ENCODE measurements around the gene HK3.

The HK3 gene

DNA sequence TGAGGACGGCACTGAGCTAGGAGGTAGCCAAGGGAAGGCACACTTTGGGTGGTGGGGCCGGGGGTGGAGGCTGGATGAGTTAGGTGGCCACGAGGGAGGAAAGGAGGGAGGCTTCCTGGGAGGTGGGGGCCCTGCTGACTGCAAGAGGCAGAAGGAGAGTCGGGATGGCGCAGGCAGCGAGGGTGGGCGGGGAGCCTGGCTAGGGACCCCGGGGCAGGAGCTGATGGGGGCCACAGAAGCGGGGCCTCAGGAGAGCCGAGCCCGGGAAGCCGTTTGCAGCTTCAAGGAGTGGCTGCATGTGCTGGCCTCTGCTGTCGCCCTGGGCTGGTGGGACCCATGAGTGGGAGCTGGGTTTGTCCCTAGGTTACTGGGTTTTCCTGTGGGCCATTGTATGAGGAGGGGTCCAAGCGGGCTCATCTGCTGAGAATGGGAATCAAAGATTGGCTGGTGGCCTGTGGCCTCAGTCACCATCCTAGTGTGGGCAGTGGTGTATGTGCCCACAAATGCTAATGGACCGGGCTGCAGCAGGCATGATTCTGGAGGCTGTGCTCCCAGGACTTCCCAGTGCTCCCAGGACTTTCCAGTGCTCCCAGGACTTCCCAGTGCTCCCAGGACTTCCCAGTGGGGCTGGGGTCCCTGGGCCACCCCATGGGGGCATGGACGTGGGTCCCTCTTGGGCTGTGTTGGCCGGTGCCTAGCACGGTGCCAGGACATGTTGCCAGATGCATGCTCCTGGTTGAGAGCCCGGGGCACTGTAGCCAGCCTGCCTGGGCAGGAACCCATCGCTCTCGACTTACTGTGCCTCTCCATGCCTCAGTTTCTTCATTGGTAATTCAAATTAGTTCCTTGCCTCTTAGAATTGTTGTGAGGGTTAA lies 48.5 kb downstream of the HK3 start:
- Histone ChIP-seq H2AFZ (ENCODE audit: low read length) (no peak overlapping the region), H3K4me3 (ENCODE audit: low read depth, low read length, poor library complexity, severe bottlenecking) (no peak overlapping the region), H3K27me3 (ENCODE audit: insufficient read depth, low read length) (peaks cover 6% of the 10 kb centered on the region), H3K79me2 (ENCODE audit: insufficient read depth, low read length) (no peaks in the 10 kb centered on the region), H3K9ac (ENCODE audit: low read length) (no peak overlapping the region), H3K9me3 (ENCODE audit: low read length) (no peaks in the 10 kb centered on the region), H3K9me2 (ENCODE audit: low read depth, low read length) (no peaks in the 10 kb centered on the region), H3K36me3 (ENCODE audit: insufficient read depth, low read length) (no peaks in the 10 kb centered on the region), H3K27ac (ENCODE audit: low read depth, low read length, poor library complexity, severe bottlenecking) (no peak overlapping the region), H3F3A (ENCODE audit: insufficient read depth, low read length) (no peaks in the 10 kb centered on the region), H3K4me2 (ENCODE audit: low read length) (no peak overlapping the region), H3K4me1 (ENCODE audit: insufficient read depth, low read length, severe bottlenecking) (no peaks in the 10 kb centered on the region), H4K20me1 (ENCODE audit: insufficient read depth, low read length) (no peaks in the 10 kb centered on the region)
- TF ChIP-seq, protein P1, sequence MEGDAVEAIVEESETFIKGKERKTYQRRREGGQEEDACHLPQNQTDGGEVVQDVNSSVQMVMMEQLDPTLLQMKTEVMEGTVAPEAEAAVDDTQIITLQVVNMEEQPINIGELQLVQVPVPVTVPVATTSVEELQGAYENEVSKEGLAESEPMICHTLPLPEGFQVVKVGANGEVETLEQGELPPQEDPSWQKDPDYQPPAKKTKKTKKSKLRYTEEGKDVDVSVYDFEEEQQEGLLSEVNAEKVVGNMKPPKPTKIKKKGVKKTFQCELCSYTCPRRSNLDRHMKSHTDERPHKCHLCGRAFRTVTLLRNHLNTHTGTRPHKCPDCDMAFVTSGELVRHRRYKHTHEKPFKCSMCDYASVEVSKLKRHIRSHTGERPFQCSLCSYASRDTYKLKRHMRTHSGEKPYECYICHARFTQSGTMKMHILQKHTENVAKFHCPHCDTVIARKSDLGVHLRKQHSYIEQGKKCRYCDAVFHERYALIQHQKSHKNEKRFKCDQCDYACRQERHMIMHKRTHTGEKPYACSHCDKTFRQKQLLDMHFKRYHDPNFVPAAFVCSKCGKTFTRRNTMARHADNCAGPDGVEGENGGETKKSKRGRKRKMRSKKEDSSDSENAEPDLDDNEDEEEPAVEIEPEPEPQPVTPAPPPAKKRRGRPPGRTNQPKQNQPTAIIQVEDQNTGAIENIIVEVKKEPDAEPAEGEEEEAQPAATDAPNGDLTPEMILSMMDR (IDR thresholded peaks at IDR 0.05; ENCODE audit: low read length), result no peak
- no peak for TF ChIP-seq EZH2 (IDR thresholded peaks at IDR 0.05; ENCODE audit: borderline replicate concordance, low read length)

DNA sequence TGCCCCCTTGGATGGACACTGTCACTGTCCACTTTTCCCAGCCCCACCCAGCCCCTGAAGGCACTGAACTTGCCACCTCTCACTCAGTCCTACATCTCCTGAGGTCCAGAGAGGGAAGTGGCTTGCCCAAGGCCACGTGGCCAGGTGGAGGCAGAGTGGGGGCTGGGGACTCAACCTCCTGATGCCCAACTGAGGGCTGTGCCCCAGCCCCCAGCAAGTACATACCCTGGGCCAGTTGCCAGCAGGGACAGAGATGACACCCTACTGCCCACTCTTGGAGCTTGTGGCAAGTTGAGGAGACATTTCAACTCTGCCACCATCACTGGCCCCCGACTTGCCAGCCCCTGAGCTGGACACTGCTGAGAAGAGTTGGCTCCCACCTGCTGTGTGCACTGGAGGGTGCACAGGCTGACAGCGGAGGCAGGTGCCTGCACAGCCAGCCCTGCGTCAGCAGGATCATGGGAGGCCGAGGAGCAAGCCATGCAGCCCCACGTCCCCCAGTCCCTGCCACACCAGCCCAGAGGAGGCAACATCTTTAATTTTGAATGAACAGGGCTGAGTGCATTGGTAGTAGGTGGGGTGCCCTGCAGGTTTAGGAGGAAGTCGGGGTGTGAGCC lies 49.4 kb downstream of the HK3 start:
- no peaks in the 10 kb centered on the region; the same call in 1 of the 2 replicates for H3K27me3 ChIP-seq (ENCODE audit: insufficient read depth, low read length)

DNA sequence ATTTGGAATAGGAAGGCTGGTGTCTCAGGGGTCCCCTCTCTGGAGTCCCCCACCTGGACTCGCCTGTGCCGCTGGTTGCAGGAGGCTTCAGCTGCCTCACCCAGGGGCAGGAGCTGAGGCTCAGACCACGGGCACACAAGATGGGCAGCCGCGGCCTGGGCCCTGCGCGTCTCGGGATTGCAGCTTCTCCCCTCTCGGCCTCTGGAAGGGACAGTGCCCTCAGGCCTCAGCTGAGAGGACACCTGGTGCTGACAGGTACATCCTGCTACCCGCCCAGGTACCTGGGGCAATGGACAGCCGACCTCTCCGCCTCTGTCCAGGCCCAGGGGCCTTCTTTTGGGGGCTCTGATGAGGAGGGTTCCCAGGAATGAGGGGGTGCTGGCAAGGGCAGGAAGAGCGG lies 50.5 kb downstream of the HK3 start:
- no peak overlapping the region for H3K27ac ChIP-seq (ENCODE audit: low read depth, low read length, poor library complexity, severe bottlenecking)
- no peak overlapping the region for H3K9ac ChIP-seq (ENCODE audit: low read length)
- H4K20me1 ChIP-seq (ENCODE audit: insufficient read depth, low read length), result no peaks in the 10 kb centered on the region
- H3F3A ChIP-seq (ENCODE audit: insufficient read depth, low read length), result no peaks in the 10 kb centered on the region
- no peak overlapping the region for H2AFZ ChIP-seq (ENCODE audit: low read length)
- H3K27me3 ChIP-seq (ENCODE audit: insufficient read depth, low read length), result no peaks in the 10 kb centered on the region; the same call in 1 of the 2 replicates
- no peaks in the 10 kb centered on the region for H3K36me3 ChIP-seq (ENCODE audit: insufficient read depth, low read length)
- no peak overlapping the region for H3K4me3 ChIP-seq (ENCODE audit: low read depth, low read length, poor library complexity, severe bottlenecking)
- no peaks in the 10 kb centered on the region for H3K9me3 ChIP-seq (ENCODE audit: low read length)
- no peaks in the 10 kb centered on the region for H3K9me2 ChIP-seq (ENCODE audit: low read depth, low read length)
- no peak for TF ChIP-seq EZH2 (IDR thresholded peaks at IDR 0.05; ENCODE audit: borderline replicate concordance, low read length)
- TF ChIP-seq, protein P1 (IDR thresholded peaks at IDR 0.05; ENCODE audit: low read length), result no peak
- no peaks in the 10 kb centered on the region for H3K79me2 ChIP-seq (ENCODE audit: insufficient read depth, low read length)
- no peaks in the 10 kb centered on the region for H3K4me1 ChIP-seq (ENCODE audit: insufficient read depth, low read length, severe bottlenecking)
- H3K4me2 ChIP-seq (ENCODE audit: low read length), result no peak overlapping the region

More for the DNA sequence above, 49.4 kb downstream of the HK3 start:
- H3F3A ChIP-seq (ENCODE audit: insufficient read depth, low read length), result no peaks in the 10 kb centered on the region
- H3K4me2 ChIP-seq (ENCODE audit: low read length), result no peak overlapping the region
- no peaks in the 10 kb centered on the region for H3K9me2 ChIP-seq (ENCODE audit: low read depth, low read length)
- no peak overlapping the region for H2AFZ ChIP-seq (ENCODE audit: low read length)
- H3K9ac ChIP-seq (ENCODE audit: low read length), result no peak overlapping the region
- no peaks in the 10 kb centered on the region for H4K20me1 ChIP-seq (ENCODE audit: insufficient read depth, low read length)
- H3K36me3 ChIP-seq (ENCODE audit: insufficient read depth, low read length), result no peaks in the 10 kb centered on the region
- no peak overlapping the region for H3K4me3 ChIP-seq (ENCODE audit: low read depth, low read length, poor library complexity, severe bottlenecking)
- no peaks in the 10 kb centered on the region for H3K9me3 ChIP-seq (ENCODE audit: low read length)
- no peak overlapping the region for H3K27ac ChIP-seq (ENCODE audit: low read depth, low read length, poor library complexity, severe bottlenecking)
- no peaks in the 10 kb centered on the region for H3K79me2 ChIP-seq (ENCODE audit: insufficient read depth, low read length)
- H3K4me1 ChIP-seq (ENCODE audit: insufficient read depth, low read length, severe bottlenecking), result no peaks in the 10 kb centered on the region
- TF ChIP-seq, protein P1 (IDR thresholded peaks at IDR 0.05; ENCODE audit: low read length), result no peak
- TF ChIP-seq EZH2 (IDR thresholded peaks at IDR 0.05; ENCODE audit: borderline replicate concordance, low read length), result no peak

Data from OCI-LY1 (cell line).